Prostate gland (tissue), 2 donors: ENCODE data around the gene RDH16.

Source experiments
- POLR2A ChIP-seq: fragments of 450-650 bp; IDR thresholded peaks from one replicate; pipeline ENCODE4 v1.6.1; 2016; ENCODE audit warnings: antibody characterized with exemption, mild to moderate bottlenecking
- POLR2AphosphoS5 ChIP-seq: sonication (generic); formaldehyde crosslinking; IDR thresholded peaks from one replicate; pipeline ENCODE4 v1.6.1; 2017; ENCODE audit warnings: antibody characterized with exemption
- TF ChIP-seq, protein P1 (sequence below), 4 experiments: fragments of 200-600 bp in 2 of 4; fragments of 450-650 bp in 2 of 4; sonication (generic) in 2 of 4; IDR thresholded peaks; 1 replicate in 3 of 4; 2 replicates in 1 of 4; pipeline ENCODE4 v1.5.1; 2016 to 2019; ENCODE audit warnings: antibody characterized with exemption in 4 of 4, mild to moderate bottlenecking in 2 of 4, moderate library complexity in 2 of 4

DNA sequence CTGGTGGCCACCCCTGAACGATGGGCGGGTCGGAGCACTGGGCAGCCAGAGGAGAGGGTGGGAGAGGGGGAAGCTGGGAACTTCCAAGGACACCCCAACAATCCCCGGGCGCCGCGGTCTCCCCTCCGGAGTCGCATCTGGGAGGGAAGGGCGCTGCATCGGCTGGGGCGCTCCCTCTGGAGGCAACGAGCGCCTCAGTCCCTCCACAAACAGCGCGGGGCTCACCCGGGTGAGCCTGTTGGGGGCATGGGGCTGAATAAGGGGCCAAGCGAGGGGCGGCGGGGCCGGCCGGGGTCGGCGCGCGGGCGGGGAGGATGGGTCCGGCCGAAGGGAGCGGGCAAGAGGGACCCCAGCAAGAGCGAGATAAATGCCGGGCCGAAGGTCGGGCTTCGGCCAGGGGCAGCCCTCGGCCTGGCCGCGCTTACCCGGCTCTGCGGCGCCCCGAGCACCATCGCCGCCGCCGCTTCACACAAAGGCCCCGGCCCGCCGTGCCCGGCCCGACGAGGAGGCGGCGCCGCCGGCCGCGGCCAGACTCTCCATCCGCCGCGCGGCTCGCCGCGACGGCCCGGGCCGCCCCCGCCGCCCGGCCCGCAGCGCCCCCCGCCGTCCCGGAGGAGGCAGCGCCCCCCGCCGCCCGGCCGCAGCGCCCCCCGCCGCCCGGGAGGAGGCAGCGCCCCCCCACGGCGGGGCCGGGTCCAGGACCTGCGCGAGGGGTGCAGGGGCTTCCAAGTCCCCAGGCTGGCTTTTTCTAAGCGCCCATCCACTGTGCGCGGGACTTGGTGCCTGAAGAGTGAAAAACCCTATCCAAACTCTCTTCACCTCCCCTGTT lies 48.8 kb upstream of the RDH16 start, which contains the start of gene ZBTB39:
- TF ChIP-seq POLR2AphosphoS5 (no peak), POLR2A (no peak)
- TF ChIP-seq, protein P1, sequence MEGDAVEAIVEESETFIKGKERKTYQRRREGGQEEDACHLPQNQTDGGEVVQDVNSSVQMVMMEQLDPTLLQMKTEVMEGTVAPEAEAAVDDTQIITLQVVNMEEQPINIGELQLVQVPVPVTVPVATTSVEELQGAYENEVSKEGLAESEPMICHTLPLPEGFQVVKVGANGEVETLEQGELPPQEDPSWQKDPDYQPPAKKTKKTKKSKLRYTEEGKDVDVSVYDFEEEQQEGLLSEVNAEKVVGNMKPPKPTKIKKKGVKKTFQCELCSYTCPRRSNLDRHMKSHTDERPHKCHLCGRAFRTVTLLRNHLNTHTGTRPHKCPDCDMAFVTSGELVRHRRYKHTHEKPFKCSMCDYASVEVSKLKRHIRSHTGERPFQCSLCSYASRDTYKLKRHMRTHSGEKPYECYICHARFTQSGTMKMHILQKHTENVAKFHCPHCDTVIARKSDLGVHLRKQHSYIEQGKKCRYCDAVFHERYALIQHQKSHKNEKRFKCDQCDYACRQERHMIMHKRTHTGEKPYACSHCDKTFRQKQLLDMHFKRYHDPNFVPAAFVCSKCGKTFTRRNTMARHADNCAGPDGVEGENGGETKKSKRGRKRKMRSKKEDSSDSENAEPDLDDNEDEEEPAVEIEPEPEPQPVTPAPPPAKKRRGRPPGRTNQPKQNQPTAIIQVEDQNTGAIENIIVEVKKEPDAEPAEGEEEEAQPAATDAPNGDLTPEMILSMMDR (IDR thresholded peaks at IDR 0.05) = peak; percentile 38 to 56 (median 52)
